GM18526 (cell line): ENCODE measurements around the gene TNXB.
"Not testable (repeated sequence)": the region's sequence is repeated elsewhere in the genome, so short reads cannot be mapped to it uniquely, and the experiment has no call there.

Experiments
- POLR2A ChIP-seq: IDR thresholded peaks from 3 replicates; pipeline ENCODE4 v1.6.1; 2011; ENCODE audit not compliant: insufficient read length; ENCODE audit errors: extremely low read depth

TNXB gene

GRCh38 chr6:32060966-32061655 is 48.0 kb downstream of the TNXB start:
- TF ChIP-seq POLR2A = no peak

GRCh38 chr6:32058511-32058963 is 50.6 kb downstream of the TNXB start:
- TF ChIP-seq POLR2A = no peak

GRCh38 chr6:32057966-32058365 is 51.2 kb downstream of the TNXB start:
- no peak for TF ChIP-seq POLR2A

- no peak for TF ChIP-seq POLR2A
Observed at GRCh38 chr6:32056254-32056653, 52.9 kb downstream of the TNXB start.

GRCh38 chr6:32050562-32050961 is 58.6 kb downstream of the TNXB start:
- TF ChIP-seq POLR2A = no peak

GRCh38 chr6:32047855-32048766 is 61.0 kb downstream of the TNXB start:
- TF ChIP-seq POLR2A = no peak

GRCh38 chr6:32047539-32047854 is 61.6 kb downstream of the TNXB start:
- no peak for TF ChIP-seq POLR2A

- no peak for TF ChIP-seq POLR2A
Observed at GRCh38 chr6:32047084-32047478, 62.1 kb downstream of the TNXB start.

GRCh38 chr6:32046450-32047083 is 62.6 kb downstream of the TNXB start:
- no peak for TF ChIP-seq POLR2A

GRCh38 chr6:32045811-32046449 is 63.2 kb downstream of the TNXB start:
- TF ChIP-seq POLR2A = no peak

- not testable (repeated sequence) for TF ChIP-seq POLR2A
Observed at GRCh38 chr6:32037598-32038524, 71.3 kb downstream of the TNXB start, which contains the start of gene CYP21A2. Gene CYP21A2 (plus strand): TSS chr6:32038415. CDS start chr6:32038423, 8 bp downstream.

- not testable (repeated sequence) for TF ChIP-seq POLR2A
Observed at GRCh38 chr6:32014547-32014946, 94.6 kb downstream of the TNXB start, which contains the start of gene C4B. Gene C4B (plus strand): TSS chr6:32014795. CDS start chr6:32014846, 51 bp downstream.
